ENCODE measurements around the gene VAV3. TPM values are rescaled to one million over a fixed set of nuclear protein-coding genes. Genes with fewer than 3 reads are reported as not detected.

The VAV3 gene
- total and polyA plus RNA-seq, 2 of the 8 experiments (the other 6 are each of a cell fraction or from before 2014, with no cell fraction given), result 2.9 to 7.9 TPM

DNA sequence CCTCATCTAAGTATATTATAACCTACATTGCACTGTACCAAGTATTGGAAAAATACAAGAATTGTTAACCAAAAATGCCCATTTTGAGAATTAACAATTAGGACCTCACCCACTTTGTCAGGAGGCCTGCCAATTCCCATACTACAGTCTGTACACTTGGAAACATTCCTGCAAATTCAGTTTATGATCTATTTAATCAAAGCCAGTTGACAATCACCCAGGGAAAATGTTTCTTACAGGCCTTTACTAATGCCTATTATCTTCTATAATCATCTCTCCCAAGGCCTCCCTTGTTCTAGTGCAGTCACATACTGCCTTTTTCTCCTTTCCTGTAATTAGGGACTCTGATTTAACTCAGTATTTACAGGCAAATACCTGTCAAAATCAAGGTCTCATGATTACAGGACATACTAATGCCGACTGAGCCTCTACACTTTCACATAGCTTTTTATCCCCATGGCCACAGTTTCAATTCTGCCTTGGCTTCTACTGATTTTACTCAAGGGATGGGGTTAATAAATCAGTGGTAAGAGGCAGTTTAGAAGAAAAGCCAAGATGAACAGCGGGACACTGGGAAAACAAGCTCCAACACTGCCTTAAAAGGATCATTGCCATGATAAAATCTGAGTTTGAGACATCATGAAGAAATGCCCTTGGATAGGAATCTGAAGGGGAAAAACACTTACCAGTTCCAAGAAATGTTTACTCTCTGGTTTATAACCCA lies 338.7 kb downstream of the VAV3 start:
- Histone ChIP-seq H3K36me3 (ENCODE audit: control insufficient read depth in 2 of 4, insufficient read depth in 4 of 4, low read length in 3 of 4) (no peaks in the 10 kb centered on the region), H3K9me3 (ENCODE audit: insufficient read depth in 2 of 2, low read depth in 1 of 2, low read length in 1 of 2) (no peaks in the 10 kb centered on the region), H2BK12ac (ENCODE audit: low read depth, low read length) (no peak overlapping the region), H4K5ac (ENCODE audit: insufficient read length, low read depth, low read length) (no peak overlapping the region), H4K20me1 (replicated peaks in 1 of 2; ENCODE audit: control insufficient read depth in 1 of 2, insufficient read depth in 2 of 2, low read length in 2 of 2) (peaks cover 0 to 2% of the 10 kb centered on the region in 2 experiments), H3K14ac (ENCODE audit: insufficient read length) (no peak overlapping the region), H3K23ac (ENCODE audit: insufficient read length) (no peak overlapping the region), H3K23me2 (ENCODE audit: low read depth, low read length) (no peaks in the 10 kb centered on the region; the same call in 1 of the 2 replicates), H2BK15ac (ENCODE audit: low read length) (no peak overlapping the region), H4K8ac (ENCODE audit: extremely low read depth, insufficient read depth, low read length) (no peak overlapping the region), H3K27ac (ENCODE audit: low read depth, low read length) (no peak overlapping the region), H2BK20ac (ENCODE audit: low read length) (no peak overlapping the region), H3K79me1 (ENCODE audit: low read depth, low read length) (no peaks in the 10 kb centered on the region), H3K4ac (replicated peaks; ENCODE audit: insufficient read length, low read depth, low read length) (no peak overlapping the region), H2BK5ac (ENCODE audit: low read depth, low read length) (no peak overlapping the region), H2BK120ac (replicated peaks; ENCODE audit: low read depth, low read length) (no peak overlapping the region), H3K18ac (ENCODE audit: extremely low read depth, low read length) (no peak overlapping the region), H3K4me2 (ENCODE audit: insufficient read depth in 1 of 2, low read depth in 2 of 2, low read length in 2 of 2) (no peak overlapping the region), H2AFZ (ENCODE audit: low read length) (no peak overlapping the region), H3K27me3 (replicated peaks in 1 of 4; ENCODE audit: control insufficient read depth in 3 of 4, extremely low read depth in 1 of 4, insufficient read depth in 3 of 4, low read length in 3 of 4) (no peaks in the 10 kb centered on the region), H4K91ac (replicated peaks; ENCODE audit: insufficient read length, low read length) (no peak overlapping the region), H3K4me1 (replicated peaks in 1 of 4; ENCODE audit: control insufficient read depth in 3 of 4, insufficient read depth in 4 of 4, low read length in 3 of 4) (no peaks in the 10 kb centered on the region), H3K9ac (replicated peaks in 1 of 4; ENCODE audit: extremely low read depth in 1 of 4, low read depth in 3 of 4, low read length in 3 of 4) (no peak overlapping the region), H3K79me2 (ENCODE audit: control insufficient read depth in 1 of 2, insufficient read depth in 2 of 2, low read length in 2 of 2) (no peaks in the 10 kb centered on the region), H3K4me3 (ENCODE audit: extremely low read depth in 1 of 4, insufficient read depth in 2 of 4, low read depth in 3 of 4, low read length in 4 of 4) (no peak overlapping the region), H2AK5ac (ENCODE audit: low read depth, low read length) (no peak overlapping the region), H3K56ac (replicated peaks; ENCODE audit: insufficient read length, low read depth, low read length) (no peak overlapping the region)
- CTCF ChIA-PET (ENCODE audit: partially characterized antibody), result no interaction called here
- POLR2A ChIA-PET (ENCODE audit: partially characterized antibody), result no interaction called here
- DNase-seq (ENCODE audit: low read depth in 1 of 2, low spot score in 2 of 2), result no peak
- 89% methylated on average over 2 of the region's 2 CpGs; no CpG with 5 or more reads in 1 of the 2 experiments for WGBS, 2 experiments (ENCODE audit: extremely low coverage in 1 of 2, insufficient coverage in 1 of 2, insufficient read length in 1 of 2, insufficient replicate concordance in 2 of 2, low coverage in 1 of 2, low lambda C conversion rate in 2 of 2, missing lambda C conversion rate in 1 of 2)
- FAIRE-seq, result no peak
- TF ChIP-seq TEAD4 (IDR thresholded peaks at IDR 0.05; ENCODE audit: low read depth, low read length) (no peak), SIRT6 (IDR thresholded peaks at IDR 0.05; ENCODE audit: low read length) (no peak), CREB1 (IDR thresholded peaks at IDR 0.05) (no peak), TCF12 (IDR thresholded peaks at IDR 0.05; ENCODE audit: low read depth, low read length) (no peak), JUN (IDR thresholded peaks at IDR 0.05; ENCODE audit: low read depth, low read length) (no peak), BRCA1 (IDR thresholded peaks at IDR 0.05; ENCODE audit: low read depth, low read length) (no peak), SUZ12 (IDR thresholded peaks at IDR 0.05; ENCODE audit: low read length) (no peak), KDM4A (IDR thresholded peaks at IDR 0.05; ENCODE audit: low read depth, low read length, severe bottlenecking) (no peak), NANOG (IDR thresholded peaks at IDR 0.05; ENCODE audit: insufficient read depth, low read depth, low read length, poor library complexity, severe bottlenecking) (no peak), HDAC6 (IDR thresholded peaks at IDR 0.05; ENCODE audit: low read depth, low read length) (no peak), CBX8 (IDR thresholded peaks at IDR 0.05; ENCODE audit: borderline replicate concordance, low read depth, low read length) (no peak), BCL11A (IDR thresholded peaks at IDR 0.05; ENCODE audit: low read depth in 2 of 2, low read length in 2 of 2) (no peak)
- TF ChIP-seq, protein P1, sequence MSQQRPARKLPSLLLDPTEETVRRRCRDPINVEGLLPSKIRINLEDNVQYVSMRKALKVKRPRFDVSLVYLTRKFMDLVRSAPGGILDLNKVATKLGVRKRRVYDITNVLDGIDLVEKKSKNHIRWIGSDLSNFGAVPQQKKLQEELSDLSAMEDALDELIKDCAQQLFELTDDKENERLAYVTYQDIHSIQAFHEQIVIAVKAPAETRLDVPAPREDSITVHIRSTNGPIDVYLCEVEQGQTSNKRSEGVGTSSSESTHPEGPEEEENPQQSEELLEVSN (IDR thresholded peaks at IDR 0.05), result no peak
